DMS114 treated with DMSO at 0.1 percent for 48 hours (cell line): Measurements from ENCODE around the gene SAP30BP.

Experiments
- DNase-seq: peaks from one replicate; lab custom pipeline; 2025; ENCODE audit not compliant: unreplicated experiment; lab: John Stamatoyannopoulos, UW

SAP30BP gene

DNA sequence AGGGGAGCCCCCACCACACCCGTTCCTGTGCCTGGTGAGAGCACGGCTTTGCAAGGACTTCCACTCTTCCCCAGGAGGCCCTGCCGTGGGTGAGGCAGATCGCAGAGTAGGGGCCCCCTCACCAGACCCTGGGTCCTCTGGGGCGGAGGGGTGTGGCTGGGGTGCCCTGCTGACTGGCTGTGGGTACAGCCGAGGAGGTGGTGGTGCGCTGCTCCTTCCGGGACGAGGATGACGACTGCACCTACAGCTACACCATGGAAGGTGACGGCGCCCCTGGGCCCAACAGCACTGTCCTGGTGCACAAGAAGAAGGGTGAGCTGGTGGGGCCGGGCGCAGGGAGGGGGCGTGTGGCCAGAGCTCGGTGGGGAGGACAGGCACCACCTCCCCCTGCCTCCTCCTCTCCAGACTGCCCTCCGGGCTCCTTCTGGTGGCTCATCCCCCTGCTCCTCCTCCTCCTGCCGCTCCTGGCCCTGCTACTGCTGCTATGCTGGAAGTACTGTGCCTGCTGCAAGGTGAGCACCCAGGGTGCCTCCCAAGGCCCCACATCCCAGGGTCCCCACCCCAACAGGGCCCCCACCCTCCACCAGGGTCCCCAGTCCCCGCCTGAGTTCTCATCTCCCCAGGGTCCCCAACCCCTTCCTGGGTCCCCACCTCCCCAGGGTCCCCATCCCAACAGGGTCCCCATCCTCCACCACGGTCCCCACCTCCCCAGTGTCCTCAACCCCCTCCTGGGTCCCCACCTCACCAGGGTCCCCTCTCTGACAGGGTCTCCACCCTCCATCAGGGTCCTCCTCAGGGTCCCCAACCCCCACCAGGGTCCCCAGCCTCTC is 70.2 kb downstream of the SAP30BP start:
- DNase-seq = no peak

- no peak for DNase-seq
Measured at GRCh38 chr17:75738218-75738802, 71.2 kb downstream of the SAP30BP start.

- no peak for DNase-seq
Measured at GRCh38 chr17:75739174-75739573, 72.0 kb downstream of the SAP30BP start.

- no peak for DNase-seq
Measured at GRCh38 chr17:75739801-75740200, 72.7 kb downstream of the SAP30BP start.

DNA sequence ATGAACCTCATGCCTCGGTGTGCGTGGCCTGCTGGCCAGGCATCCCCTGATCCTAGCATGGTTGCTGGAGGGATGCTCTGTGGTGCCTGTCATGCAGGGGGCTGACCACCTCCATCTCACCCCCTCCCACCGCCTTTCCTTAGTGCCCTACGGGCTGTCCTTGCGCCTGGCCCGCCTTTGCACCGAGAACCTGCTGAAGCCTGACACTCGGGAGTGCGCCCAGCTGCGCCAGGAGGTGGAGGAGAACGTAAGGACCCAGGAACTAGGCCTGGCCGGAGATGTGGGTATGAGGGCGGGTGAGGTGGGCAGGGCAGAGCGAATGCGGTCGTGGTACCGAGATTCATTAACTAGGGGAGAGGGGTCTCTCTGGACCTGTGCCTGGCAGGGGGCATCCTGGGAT is 73.1 kb downstream of the SAP30BP start:
- DNase-seq = no peak

DNA sequence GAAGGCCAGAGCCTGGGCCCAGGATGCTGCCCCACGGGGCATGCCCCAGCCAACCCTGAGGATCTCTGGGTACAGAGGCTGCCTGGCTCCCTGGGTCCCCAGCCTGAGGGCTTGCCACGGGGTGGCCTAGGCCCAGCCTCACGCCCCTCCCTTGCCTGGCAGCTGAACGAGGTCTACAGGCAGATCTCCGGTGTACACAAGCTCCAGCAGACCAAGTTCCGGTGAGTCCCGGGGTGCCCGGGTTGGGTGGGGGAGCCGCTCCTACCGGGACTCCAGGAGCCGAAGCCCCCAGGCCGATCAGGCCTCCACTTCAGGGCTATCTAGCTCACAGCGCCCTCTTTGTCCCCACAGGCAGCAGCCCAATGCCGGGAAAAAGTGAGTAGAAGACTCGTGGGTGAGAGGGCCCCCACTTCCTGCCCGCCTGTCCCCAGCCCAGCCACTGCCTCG is 73.5 kb downstream of the SAP30BP start:
- no peak for DNase-seq

GRCh38 chr17:75742337-75742736 is 75.2 kb downstream of the SAP30BP start:
- no peak for DNase-seq

GRCh38 chr17:75743625-75744206 is 76.6 kb downstream of the SAP30BP start:
- no peak for DNase-seq

DNA sequence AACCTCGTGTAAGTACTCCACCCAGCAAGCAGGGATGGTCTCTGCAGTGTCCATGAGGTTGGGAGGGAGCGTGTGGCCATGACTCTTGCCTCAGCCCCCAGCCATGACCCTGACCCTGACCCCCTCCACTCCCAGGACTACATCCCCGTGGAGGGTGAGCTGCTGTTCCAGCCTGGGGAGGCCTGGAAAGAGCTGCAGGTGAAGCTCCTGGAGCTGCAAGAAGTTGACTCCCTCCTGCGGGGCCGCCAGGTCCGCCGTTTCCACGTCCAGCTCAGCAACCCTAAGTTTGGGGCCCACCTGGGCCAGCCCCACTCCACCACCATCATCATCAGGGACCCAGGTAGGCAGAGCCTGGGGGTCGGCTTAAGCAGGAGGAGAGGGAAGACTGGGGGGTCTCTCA is 81.6 kb downstream of the SAP30BP start:
- no peak for DNase-seq

- DNase-seq = peak; percentile 40
Measured at GRCh38 chr17:75749545-75750389, 82.6 kb downstream of the SAP30BP start.

DNA sequence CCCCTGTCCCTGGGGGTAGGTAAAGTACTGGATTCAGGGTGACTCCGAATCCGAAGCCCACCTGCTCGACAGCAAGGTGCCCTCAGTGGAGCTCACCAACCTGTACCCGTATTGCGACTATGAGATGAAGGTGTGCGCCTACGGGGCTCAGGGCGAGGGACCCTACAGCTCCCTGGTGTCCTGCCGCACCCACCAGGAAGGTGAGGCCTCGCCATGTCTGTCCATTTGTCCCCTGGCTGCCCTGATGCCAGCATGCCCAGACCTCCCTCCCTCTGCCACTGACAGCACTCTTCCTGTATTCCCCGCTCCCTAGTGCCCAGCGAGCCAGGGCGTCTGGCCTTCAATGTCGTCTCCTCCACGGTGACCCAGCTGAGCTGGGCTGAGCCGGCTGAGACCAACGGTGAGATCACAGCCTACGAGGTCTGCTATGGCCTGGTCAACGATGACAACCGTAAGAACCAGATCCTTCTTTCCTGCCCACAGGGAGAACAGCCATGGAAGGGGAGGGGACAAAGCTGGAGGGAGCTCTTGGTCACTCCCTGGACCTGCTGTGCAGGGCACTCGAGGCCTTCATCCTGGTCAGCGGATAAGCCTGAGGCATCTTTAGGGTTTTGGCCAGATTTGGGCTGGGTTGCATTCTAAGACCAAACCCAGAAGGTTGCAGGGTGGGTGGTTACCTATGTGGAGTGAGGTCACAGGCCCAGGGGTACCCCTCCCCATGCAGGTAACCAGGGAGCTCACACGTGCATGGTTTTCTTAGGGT is 83.7 kb downstream of the SAP30BP start:
- DNase-seq = no peak

DNA sequence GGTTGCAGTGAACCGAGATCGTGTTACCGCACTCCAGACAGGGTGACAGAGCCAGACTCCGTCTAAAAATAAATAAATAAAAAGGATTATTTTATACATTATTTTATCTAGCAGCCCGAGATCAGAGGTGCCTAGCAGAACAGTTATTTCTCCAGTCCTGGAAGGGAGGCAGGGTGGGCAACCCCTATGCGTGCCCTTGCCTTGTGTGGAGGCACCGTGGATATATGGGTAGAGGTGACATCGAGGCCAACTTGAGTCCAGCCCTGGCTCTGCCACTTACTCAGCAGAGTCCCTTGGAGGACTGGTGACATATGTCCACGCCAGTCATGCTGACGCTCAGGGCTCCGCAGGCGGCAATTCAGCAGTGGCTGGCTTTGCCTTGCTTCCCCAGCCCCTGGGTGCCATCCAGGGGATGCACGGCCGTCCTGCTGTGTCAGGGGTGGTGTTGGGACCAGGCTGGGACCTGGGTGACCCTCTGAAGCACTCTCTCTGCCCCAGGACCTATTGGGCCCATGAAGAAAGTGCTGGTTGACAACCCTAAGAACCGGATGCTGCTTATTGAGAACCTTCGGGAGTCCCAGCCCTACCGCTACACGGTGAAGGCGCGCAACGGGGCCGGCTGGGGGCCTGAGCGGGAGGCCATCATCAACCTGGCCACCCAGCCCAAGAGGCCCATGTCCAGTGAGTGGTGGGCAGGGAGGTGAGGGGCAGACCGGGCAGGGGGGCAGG is 84.7 kb downstream of the SAP30BP start:
- DNase-seq = no peak

- no peak for DNase-seq
Measured at GRCh38 chr17:75752405-75752709, 85.2 kb downstream of the SAP30BP start.

- DNase-seq = no peak
Measured at GRCh38 chr17:75752802-75753513, 85.8 kb downstream of the SAP30BP start.

GRCh38 chr17:75753514-75754377 is 86.6 kb downstream of the SAP30BP start:
- no peak for DNase-seq

GRCh38 chr17:75754378-75755204 is 87.5 kb downstream of the SAP30BP start:
- no peak for DNase-seq

DNA sequence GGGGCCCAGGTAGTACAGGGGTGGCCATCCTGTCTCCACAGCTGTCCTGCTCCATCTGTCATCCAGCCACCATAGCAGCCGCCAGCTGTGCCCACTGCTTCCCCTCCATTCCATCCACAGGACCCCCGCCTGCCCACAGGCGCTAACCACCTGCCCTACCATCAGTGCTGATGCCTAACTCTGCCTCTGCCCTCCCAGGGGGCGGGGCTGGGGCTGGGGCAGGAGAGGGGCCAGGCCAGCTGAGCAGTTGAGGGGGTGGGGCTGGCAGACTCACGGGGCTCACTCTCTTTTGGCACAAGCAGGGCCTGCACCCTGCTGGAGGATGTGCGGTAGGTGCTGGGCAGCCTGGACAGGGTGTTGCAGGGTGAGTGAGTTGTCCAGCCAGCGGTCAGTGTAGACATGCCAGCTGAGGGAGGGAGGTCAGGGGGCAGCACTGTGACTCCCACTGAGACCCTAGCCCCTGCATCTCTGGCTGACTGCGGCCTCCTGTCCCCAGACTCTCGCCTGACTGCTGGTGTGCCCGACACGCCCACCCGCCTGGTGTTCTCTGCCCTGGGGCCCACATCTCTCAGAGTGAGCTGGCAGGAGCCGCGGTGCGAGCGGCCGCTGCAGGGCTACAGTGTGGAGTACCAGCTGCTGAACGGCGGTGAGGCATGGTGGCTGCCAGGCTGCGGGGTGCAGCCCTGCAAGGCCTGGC is 88.2 kb downstream of the SAP30BP start:
- no peak for DNase-seq
